Occipital lobe (tissue), 2 donors: Measurements from ENCODE around the gene PRICKLE2. TPM values are rescaled to one million over a fixed set of nuclear protein-coding genes. Genes with fewer than 3 reads are reported as not detected.

ENCODE experiments used
- DNase-seq: peaks from one replicate; lab custom pipeline; 2025; lab: John Stamatoyannopoulos, UW
- total RNA-seq: library from RNA; depleted of rRNA; stranded (reverse); fragments of >200 nt; gene quantifications from one replicate; pipeline ENCODE4 v1.2.3, GENCODE V29; 2014

Gene PRICKLE2
- total RNA-seq, 1 donor from 2014 or later = 87.5 TPM

DNA sequence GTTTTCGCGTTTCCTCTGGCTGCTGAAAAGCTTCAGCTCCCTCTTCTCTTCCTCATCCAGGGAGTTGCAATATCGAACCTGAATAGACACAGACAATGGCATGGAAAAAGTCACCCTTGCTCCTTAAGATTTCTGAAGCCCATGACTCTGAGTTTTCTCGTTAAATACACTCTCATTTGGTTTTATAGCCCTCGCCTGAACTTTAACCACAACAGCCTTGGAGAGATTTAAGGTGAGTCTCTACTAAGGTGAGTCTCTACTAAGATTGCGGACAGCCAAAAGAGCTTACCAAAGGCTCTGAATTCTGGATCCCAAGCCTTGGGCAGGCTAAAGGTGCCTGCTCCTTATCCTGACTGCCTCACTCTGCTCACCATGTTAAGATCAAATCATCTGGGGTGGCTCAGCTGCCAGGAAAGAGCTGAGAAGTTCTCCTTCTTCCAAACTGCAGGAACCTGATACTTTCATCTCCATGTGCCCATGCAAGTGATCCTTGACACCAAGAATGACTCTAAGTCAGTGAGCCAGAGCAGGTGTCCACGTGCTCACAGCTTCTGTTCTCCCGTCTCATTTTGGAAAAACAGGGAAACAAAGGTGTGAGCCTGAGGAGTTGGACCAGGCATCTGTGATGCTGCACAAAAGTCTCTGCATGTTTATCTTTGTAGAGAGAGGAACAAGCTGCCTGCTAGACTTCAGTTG is 65.1 kb downstream of the PRICKLE2 start:
- DNase-seq = no peak

DNA sequence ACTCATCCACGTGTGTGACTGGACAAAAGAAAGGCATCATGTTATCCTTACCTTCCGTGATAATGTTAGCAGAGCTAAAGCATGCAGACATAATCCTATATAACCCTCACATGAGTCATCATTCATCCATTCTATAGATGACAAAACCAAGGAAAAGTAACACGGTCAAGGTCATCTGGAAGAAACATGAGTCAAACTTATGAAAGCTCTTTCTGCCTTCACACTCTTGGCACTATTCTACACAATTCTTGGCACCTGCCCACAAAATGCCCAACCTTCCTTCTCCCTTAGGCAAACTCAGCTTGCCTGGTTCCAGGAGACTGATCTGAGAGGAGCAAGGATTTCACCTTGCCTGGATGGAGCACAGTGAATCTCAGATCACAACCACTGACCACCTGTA is 66.9 kb downstream of the PRICKLE2 start:
- no peak for DNase-seq

DNA sequence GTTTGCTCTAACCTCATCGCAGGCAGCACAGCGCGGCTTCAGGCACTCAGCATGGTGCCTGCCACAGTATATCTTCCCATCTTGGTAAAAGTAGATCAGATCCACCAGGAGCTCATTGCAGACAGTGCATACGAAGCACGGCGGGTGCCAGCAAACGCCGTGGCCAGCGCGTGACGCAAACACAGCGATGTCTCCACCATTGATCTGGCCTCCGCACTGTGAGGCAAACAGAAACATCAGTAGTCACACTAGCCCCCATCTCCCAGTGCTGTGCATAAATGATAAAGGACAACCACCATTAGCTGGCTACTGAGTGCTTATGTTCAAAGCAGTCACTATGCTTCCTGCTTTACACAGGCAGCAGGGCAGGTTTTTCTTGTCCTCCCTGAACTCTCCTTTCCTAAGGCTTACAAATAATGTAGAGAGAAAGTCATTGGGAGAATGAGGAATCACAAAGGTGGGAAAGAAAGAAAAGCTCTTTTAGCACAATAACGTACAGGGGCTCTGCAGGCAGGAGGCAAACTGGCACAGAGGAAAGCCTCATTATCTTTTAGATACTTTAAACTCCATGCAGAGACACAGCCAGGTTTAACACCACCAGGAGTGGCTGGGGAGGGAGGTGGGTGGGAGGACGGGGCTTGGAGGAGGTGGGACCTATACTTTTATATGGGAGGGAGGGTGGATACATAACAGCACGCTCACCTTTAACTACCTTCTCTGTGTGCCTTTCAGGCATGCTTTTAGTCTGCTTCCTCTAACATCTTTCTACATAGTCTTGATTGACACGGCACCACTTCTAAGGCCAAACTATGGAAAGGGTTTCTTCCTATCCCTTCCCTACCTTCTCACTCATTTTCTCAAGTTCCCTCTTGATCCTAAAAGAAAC is 67.9 kb downstream of the PRICKLE2 start:
- no peak for DNase-seq

DNA sequence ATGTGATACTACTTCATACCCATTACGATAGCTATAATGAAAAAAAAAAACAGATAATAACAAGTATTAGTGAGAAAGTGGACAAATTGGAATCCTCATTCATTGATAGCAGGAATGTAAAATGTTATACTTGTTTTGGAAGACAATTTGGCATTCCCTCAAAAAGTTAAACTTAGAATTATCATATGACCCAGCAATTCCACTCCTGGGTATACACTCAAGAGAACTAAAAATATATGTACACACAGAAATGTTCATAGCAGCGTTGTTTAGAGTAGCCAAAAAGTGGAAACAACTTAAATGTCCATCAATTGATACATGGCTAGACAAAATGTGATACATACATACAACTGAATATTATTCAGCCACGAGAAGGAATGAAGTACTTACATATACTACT is 69.9 kb downstream of the PRICKLE2 start:
- no peak for DNase-seq

DNA sequence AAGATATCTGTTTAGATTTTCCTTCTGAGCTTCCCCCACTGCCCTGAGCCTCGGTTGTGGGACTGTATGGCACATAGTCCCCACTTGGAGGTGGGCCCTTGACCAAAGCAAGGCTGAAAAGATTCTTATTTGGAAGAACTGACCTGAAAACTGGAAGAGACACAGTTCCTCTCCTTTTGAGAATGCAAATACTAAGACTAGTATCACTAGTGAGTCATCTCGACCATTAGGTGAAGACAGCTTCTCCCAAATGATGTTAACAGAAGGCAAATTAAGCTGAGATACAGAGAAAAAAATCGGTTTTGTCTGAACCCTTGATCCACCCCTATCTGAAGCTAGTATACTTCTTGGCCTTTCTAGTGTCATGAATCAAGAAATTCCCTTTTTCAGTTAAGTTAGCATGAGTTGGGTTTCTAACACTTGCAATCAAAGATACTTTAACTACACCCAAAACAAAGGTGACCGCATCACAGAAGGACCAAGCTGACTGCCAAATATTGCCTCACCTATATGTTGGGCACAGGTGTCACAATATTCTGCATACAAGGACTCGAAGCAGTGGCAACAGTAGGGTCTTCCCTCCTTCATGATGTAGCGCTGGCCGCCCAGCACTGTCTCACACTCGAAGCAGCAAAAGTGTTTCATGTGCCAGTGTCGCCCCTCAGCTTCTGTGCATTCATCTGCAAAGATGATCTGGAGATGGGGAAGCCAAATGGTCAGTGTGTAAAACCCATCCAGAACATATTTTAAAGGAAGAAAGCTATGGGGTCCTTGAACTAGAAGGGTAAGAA is 72.4 kb downstream of the PRICKLE2 start:
- no peak for DNase-seq

DNA sequence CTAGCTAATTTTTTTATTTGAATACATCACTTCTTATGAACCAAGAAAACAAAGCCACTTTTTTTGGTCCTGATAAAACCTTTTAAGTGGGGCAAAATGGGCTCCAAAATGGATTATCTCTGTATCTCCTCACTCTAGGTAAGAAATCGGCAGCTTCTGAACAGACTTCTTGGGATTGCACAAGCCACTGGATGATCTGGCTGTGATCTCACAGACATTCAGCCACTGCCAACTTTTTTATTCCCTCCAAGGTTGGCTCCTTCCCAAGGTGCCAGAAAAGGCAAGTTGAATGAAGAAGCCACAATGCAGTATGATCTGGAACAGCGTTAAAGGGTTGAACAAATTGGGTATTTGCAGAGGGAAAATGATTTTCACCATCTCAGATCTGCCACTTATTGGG is 73.2 kb downstream of the PRICKLE2 start:
- peak; percentile 18 for DNase-seq

DNA sequence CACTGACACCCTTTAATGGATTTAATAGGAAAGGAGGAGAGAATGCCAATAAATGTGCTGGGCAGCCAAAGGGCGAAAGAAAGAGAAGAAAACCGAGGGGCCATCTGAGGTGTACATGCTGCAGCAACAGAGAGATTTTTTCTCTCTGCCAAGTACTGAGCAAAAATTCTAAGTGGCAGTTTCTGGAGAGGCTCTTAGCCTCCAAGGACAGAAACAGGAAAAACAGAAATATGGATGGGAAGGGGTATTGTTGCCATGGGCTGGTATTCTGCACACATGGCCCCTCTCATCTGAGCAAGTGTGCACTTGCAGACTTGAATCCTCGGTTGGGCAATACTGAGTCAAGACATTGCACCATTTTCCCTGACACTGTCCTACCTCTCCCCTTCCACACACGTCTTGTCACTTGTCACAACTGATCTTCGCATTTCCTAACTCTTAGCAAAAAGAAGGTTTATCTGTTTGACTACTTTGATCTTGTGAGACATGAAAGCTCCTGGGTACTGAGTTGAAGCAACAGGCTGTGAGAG is 73.9 kb downstream of the PRICKLE2 start:
- no peak for DNase-seq

DNA sequence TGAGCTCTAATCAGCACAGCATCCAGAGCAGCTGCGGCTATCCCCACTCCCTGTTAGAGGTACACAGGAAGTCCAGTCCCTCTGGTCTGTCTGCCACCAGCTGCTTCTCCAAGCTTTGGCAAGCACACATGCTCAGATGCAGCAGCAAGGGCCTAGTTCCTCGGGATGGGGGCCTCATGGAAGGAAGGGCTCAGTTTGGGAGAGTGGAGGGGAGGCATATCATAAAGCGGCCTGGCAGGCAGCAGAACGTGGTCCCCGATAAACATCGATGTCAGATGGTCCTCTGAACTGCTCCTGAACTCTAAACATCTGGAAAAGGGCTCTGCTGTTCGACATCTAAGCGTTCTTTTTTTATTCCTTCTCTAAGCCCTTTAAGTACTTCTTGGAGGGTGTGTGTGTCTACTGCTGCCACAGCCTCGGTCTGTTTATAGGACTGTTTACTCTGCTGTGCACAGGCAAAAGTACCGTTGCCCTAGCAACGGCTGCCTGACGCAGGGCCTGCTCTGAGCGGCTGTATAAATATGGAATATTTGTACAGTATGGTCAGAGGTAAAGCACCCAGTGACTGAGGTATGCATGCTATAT is 74.6 kb downstream of the PRICKLE2 start:
- peak; percentile 52 for DNase-seq

DNA sequence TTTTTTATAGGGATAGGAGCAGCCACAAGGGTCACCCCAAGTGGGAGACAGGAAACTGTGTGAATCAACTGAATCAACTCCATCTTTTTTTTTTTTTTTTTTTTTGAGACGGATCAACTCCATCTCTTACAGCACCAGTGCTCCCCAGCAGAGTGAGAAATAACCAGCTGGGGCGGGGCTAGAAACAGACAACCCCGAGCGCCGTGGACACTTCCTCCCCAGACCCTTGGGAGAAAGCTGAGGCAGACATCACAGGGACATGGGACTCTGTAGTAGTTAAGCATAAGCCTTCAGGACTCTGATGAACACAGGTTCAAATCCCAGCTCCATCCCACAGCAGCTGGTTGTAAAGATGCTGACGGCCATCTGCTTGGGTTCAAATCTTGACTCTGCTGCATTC is 75.4 kb downstream of the PRICKLE2 start:
- no peak for DNase-seq

DNA sequence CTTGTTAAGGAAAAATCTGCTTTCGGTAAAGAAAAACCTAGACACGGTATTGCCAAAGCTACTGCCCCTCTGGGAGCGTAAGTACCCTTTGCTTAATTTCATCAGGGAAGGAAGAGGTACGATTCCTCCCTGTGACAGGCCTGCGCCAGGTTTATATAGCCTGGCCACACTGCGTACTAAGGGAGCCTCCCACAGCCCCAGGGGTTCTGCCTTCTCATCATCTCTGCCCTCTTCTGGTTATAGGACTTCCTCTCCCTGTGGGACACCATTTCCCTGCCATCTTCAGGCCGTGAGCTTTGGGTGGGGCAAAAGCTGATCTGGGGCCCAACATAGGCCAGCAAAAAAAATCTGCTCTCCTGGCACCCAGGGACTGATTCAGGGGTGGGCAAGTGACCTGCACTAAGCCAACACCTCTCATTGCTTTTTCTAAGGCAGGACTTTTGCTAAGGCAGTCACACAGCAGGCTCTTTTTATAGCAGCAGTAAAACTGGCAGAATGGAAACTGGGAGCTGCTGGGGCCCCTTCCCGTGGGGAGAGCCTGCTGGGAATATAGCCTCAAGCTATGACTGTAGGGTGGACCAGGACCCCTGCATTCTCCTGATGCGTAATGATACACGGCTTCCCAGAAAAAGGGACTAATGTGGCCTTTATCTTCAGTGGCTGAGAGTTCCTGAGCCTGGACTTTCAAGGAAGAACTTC is 76.2 kb downstream of the PRICKLE2 start:
- DNase-seq = no peak

DNA sequence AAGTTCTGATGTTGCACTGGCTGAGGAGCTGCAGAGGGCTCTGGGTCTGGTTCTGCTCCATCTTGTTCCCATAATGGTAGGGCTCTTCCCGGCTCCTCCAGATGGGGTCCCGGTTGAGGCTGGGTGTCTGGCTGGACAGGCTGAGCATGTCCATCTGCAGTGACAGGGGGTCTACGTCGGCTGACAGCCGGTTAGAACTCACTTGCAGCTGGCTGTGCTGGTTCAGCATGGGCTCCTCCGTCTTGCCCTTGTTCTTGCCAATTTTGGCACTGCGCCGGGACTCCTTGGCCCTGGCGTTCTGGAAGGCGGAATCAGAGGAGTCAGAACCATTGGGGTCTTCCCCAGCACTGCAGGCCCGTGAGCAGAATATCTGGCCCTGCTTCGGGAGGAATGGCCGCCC is 78.1 kb downstream of the PRICKLE2 start:
- DNase-seq = no peak

DNA sequence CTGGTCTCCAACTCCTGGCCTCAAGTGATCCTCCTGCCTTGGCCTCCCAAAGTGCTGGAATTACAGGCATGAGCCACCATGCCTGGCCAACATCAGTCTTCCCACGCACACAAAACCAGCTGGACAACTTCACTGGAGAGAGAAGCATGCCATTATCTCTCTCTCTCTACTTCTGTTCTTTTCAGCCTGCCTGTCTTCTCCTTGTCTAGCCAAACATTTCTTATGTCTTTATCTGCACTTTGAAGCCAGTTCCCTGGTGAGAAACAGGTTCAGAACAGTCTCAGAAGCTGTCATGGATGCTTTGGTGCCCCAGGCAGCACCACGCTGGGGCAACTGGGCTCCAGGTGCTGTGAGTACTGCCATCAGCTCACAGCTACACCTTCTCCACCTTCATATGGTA is 79.8 kb downstream of the PRICKLE2 start:
- no peak for DNase-seq

DNA sequence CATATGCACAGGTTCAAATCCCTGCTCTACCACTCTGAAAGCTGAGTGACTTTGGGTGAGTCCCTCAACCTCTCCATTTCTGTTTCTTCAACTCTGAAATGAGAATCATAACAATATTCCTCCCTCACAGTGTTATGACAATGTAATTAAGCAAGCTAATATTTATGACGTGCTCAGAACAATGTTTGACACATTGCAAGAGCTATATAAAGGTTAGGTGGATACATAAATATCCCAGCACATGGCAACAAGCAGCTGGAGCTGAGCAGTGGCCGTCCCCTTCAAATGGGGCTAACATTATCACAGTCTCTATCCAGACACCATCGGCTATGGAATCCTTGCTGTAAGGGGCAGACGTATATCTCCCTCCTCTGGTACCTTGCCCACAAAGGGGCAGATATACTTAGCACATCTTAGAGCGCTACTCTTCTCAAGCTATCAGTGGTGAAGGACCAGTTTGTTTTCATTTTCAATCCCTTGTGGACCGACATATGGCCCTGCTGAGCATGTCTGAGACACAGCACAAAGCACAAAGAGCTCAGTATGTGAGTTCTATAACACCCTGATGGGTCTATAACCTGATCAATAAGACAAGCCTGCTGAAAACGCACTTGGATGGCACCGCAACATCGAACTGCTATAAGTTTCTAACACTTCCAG is 80.9 kb downstream of the PRICKLE2 start:
- no peak for DNase-seq

DNA sequence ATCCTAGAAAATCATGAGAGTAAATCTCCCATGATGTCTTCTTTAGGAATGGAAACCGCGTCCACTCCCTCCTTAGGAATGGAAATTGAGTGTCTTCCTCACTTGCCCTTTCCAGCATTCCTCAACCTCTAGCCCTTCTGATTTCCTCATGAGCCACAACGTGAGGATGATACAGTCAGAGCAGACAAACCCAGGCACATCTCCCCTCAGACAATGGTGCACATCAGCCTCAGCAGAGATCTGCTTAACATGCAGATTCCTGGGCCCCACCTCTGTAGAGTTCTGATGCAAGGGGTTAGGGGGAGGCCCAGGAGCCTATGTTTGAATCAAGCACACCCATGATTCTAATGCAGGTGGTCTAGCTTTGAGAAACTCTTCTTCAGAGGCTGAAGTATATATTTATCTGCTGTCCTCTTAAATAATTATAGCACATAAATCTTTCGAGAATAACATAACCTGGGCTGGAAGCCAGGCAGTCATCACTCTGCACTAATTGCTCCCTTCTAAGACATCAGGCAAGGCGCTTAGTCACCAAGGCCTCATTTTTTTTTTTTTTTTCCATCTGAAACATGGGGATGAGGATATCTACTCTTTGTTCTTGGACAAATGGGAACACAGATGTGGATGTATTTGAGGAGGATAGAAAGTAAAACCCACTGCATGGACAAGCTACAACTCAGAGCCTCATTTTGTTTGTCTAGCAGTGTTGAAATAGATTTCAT is 81.7 kb downstream of the PRICKLE2 start:
- DNase-seq = no peak

DNA sequence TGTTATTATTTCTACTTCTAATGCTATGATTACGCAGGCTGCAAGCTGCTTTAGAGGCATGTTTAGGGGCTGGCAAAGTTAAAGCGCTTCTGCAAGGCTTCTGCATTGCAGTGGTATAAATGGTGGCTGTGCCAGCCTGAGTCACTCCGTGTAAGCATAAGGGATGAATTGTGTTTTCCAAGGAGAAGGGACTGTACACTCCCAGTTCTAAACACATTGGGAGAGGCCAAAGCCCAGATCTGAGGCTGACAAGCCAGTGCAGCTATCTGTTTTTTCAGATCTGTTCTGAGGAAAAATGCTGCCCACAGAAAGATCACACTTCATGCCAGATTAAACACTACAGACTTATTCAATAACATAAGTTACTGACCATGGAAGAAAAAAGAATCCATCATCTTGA is 83.8 kb downstream of the PRICKLE2 start:
- DNase-seq = peak; percentile 18

DNA sequence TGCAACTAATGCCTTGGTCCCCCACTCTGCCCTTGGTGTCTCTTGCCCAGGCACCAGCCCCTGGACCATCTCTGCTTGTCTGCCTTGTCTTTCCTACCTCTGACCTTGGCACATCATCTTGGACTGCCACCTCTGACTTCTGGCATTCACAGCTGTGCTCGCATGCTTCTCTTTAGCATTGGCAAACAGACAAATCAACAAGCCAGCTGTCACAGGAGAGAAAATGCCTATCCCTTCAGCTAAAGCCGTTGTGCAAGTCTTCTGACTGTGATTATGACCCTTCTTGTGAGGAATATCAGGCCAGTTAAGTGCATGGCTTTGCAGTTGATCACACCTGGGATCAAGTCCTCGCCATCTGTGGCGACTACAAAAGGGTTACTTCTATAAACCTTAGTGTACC is 84.6 kb downstream of the PRICKLE2 start:
- no peak for DNase-seq

DNA sequence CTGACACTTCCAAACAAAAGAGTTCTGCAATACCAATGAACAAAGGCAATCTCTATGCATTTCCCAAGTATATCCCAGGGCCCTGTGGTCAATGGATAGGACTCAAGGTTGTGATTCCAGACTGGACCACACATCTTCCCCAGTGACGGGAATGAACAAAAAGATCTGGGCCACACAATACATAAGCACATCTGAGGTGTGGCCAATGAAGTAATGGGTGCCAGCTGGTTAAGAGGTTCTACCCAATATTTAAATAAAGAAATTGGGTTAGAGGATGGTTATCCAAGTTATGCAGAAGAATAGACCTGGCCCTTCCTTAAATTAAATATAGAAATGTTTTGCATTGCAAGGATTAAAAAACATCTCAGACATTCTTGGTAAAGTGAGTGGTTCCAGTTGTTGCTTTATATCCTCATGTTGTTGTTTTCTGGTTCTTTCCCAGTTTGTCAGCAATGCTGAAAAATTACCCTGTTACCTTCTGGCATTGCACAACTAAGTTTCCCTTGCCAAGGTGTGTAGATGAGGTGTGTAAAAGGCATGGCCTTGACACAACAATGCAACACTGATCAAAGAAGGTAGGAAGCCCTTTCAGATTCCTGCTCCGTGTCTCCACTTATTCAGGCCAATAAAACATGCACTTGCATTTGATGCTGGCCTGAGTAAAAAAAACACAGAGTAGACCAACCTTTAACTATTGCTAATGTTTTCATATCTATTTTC is 86.5 kb downstream of the PRICKLE2 start:
- no peak for DNase-seq

DNA sequence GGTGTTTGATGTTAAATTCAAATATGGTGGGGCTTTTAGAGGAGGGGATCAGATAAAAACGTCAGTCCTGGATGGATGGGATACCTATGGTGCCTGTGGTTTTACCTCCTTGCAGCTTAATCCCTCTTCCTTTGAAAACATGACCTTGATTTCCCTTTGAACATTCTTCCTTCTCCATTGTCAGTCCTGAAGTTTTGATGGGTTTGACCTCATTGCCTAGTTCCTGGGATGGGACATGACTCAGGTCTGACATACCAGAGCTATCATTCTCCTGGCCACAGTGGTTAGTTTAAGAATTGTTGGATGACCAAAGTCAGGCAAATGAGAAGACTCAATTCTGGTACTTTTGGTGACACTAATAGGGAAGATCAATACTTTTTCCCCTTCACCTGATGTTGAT is 87.2 kb downstream of the PRICKLE2 start:
- no peak for DNase-seq

DNA sequence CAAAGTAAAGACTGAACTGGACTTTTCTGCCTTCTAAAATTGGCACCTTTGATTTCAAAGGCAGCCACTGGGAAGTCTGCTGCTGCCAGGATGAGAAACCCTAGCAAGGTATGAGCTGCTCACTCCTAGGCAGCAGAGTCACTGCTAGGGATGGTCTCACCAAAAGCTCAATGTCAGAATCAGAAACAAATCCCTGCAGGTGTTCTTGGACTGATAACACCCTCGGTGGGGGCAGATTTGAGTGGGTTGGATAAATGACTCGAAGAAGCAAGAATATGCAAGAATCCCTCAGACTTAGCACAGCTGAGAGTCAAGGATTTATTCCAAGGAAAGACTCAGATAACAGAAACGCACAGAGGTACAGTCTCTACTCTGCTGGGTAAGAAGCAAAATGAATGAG is 90.4 kb downstream of the PRICKLE2 start:
- DNase-seq = no peak
